GM18507 (cell line): ENCODE results near the gene ZFPM1.
"Not testable (repeated sequence)": the region's sequence is repeated elsewhere in the genome, so short reads cannot be mapped to it uniquely, and the experiment has no call there.

Source experiments
- DNase-seq: peaks from one replicate; pipeline ENCODE4 v3.0.0; 2011; ENCODE audit warnings: low read depth; ENCODE audit not compliant: insufficient read length; ENCODE audit errors: extremely low spot score
- FAIRE-seq: peaks from 2 replicates; lab custom pipeline; 2011; peaks lifted over from hg19 to GRCh38; lab: Jason Lieb, UNC

The ZFPM1 gene

DNA sequence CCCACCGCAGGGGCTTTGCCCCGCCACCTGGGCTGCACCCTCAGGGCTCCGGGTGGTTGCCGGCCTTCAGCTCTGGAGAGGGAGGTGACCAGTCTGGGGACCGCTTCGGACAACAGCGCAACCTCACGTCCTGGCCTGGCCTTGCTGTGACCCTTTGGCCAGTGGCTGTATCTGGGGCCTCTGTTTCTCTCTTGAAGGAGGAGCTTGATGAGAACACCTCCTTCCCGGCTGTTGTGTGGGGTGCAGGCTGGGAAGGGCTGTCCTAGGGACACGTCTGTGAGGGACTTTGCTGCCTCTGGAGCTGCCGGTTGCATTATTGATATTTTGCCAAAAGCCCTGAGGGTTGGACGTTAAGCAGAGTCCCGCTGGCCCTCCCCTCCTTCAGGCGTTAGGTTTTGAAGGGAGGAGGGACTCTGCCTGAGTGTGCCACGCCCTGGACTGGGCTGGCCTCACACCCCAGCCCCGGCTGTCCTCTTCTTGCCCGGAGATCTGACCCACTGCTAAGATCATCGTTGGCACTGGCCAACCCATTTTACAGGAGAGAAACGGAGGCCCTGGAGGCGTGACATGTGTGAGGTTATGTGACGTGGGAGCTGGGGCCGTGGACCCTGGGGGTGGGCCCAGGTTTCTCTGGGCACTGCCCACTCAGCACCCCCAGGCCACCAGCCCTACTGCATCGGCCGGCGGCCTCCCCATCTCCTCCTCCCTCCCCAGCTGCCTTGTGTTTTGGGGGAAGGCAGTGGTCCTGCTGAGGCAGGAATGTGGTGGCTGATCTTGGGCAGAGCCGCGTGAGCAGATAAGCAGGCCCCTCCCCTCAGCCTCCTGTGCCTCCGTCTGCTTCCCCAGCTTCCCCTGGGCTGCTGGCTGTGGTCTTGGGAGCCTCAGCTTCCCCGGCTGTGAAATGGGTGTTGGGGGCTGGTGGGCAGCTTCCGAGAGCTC lies 8.5 kb downstream of the ZFPM1 start:
- DNase-seq (no peak), FAIRE-seq (no peak)

DNA sequence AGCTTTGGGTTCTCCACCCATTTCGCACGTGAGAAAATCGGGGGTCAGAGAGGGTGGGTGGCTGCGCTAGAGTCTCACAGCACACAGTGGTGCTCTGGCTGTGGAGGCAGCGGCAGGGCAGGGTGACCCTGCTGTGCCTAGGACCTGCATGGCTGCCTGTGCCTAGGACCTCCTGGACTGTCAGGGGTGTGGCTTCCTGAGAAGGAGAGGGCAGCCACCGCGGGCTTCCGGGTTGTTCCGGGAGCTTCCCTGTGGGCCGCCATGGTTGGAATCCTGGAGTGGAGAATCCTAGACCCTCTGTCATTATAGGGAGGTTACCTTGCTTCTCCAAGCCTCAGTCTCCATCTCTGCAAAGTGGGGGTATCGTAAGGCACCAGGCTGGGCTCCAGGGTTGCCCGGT lies 9.3 kb downstream of the ZFPM1 start:
- FAIRE-seq = no peak
- no peak for DNase-seq

GRCh38 chr16:88463411-88463810 lies 10.3 kb downstream of the ZFPM1 start:
- FAIRE-seq = no peak
- DNase-seq = no peak

DNA sequence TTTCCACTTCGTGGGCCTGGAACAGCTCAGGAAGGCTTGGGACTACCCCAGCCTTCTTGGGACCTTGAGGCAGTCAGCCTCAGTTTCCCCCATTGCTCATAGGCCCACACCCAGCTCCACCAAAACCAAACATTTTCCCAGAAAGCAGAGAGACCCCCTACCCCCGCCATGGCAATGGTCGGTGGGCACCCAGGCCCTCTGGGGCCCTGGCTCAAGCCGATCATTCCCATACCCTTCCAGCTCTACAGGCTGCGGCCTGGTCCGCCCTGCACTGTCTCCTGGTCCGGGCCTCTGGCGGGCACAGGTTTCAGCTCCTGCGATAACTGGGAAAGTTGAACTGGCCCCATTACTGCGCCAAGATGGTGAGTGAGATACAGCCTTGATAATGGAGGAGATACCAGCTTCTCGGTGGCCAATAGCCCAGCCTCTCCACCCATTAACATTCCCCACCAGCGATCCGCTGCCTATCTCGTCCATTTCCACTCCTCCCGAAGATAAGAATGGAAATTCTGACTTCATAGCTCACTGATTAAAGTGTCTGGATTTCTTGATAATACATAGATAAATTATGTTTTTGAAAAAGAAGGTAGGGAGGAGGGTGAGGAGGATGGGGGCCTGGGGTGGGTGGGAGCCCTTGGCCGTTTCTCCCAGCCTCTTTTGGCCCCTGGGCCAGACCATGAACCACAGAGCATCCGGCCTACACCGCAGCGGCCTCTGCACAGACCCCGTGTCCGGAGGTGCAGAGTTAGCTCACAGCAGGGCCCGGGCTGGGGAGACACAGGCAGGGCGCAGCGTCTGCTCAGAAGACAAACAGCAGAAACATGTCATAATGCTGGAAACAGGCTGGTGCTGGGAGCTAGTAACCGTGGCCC lies 11.6 kb downstream of the ZFPM1 start:
- peak; percentile 55 for FAIRE-seq
- no peak for DNase-seq

GRCh38 chr16:88465387-88465983 lies 12.4 kb downstream of the ZFPM1 start:
- FAIRE-seq (no peak), DNase-seq (no peak)

- DNase-seq = no peak
- peak; percentile 91 for FAIRE-seq
These were observed 13.2 kb downstream of the ZFPM1 start for GRCh38 chr16:88466175-88466862.

DNA sequence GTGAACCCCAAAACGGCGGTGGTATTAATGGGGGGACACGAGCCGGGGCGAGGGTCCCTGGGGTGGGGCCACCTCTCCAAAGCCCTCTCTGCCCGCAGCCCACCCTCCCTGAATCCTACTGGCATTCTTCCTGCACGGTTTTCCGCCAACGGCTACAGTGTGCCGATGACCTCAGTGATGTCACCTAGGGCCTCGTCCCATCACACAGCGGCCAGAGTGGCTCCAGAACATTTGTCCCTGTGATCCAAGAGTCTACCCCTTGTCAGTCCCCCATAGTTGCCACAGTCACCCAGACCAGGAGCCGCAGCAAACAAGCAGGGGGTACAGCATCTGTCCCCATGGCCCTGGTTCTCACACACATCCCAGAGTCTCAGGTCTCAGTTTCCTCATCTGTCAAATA lies 13.9 kb downstream of the ZFPM1 start:
- FAIRE-seq (no peak), DNase-seq (no peak)

DNA sequence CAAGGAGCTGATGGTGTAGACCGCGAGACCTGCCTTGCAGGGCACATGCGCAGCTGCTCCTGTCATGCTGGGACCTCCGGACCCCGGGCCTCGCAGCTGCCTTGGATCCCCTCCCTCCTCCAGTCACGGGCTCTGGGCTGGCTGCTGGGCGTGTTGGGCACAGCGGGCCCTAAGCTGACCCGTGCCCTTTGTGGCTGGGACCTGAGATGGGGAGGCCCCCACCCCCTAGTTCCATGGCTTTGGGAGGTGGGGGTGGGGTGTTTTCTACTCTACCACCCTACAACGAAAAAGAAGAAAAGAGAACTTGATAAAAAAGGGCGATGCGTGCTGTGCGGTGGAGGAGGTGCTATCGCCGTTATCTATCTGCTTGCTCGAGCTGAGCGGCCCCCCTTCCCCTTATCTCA lies 14.5 kb downstream of the ZFPM1 start:
- FAIRE-seq = no peak
- DNase-seq = no peak

DNA sequence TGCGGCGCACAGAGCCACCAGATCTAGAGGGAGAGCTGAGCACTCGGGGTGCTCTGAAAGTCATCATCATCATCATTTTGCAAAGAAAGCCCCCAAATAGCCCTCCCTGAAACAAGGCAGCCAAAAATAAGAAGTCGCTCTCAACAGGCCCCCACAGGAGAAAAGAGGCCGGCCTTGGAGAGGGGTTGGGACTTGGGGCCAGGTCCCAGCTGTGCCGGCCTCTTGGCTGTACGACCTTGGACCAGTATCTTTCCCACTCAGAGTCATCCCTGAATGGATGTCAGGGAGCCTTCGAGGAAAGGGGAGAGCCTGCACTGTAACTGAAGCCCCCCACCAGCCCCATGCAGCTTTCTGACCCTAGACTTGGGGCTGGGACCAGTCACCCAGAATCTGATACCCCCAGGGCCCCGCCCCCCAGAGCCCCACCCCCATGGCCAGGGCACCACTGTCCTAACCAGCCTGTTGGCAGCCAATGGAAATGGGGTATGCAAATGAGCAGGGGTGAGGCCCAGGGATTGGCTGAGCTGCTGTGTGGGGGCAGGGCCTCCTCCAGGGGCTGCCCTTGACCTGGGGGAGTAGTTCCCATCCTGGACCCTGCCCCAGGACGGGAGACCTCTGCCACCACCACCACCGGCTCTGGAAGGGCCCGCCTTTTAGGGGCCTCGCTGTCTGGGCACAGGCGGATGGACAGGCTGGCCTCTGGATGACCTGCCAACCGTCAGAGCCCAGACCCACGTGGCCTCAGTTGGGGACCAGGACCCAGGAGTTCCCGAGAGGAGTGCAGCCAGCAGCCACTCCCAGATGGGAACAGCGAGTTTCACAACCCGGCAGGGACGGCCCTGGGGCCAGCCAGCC lies 15.4 kb downstream of the ZFPM1 start:
- DNase-seq (no peak), FAIRE-seq (no peak)

- DNase-seq = no peak
- FAIRE-seq = no peak
These were observed 16.7 kb downstream of the ZFPM1 start for GRCh38 chr16:88469615-88470395.

DNA sequence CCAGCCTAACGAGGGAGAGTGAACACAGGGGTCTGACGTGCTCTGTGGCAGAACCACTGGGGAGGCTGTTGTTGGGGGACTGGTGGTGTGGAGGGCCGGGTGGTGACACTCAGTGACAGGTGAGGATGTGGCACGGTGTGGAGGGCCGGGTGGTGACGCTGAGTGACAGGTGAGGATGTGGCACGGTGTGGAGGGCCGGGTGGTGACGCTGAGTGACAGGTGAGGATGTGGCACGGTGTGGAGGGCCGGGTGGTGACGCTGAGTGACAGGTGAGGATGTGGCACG lies 17.3 kb downstream of the ZFPM1 start:
- DNase-seq, FAIRE-seq: not testable (repeated sequence)

DNA sequence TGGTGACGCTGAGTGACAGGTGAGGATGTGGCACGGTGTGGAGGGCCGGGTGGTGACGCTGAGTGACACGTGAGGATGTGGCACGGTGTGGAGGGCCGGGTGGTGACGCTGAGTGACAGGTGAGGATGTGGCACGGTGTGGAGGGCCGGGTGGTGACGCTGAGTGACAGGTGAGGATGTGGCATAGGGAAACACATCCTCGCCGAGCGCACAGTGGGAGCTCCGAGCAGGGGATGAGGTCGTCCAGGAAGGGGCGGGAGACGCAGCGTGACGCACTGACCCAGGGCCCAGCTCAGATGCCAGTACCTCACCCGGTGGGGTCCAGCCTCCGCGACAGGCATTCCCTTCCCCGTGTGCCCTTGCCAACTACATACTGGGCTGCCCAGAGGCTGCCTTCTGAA lies 17.6 kb downstream of the ZFPM1 start:
- not testable (repeated sequence) for DNase-seq, FAIRE-seq

- FAIRE-seq (no peak), DNase-seq (no peak)
These were observed 18.0 kb downstream of the ZFPM1 start for GRCh38 chr16:88471115-88471514.

GRCh38 chr16:88471575-88471974 lies 18.5 kb downstream of the ZFPM1 start:
- no peak for DNase-seq
- no peak for FAIRE-seq

- DNase-seq (no peak), FAIRE-seq (no peak)
These were observed 19.0 kb downstream of the ZFPM1 start for GRCh38 chr16:88472069-88472468.

DNA sequence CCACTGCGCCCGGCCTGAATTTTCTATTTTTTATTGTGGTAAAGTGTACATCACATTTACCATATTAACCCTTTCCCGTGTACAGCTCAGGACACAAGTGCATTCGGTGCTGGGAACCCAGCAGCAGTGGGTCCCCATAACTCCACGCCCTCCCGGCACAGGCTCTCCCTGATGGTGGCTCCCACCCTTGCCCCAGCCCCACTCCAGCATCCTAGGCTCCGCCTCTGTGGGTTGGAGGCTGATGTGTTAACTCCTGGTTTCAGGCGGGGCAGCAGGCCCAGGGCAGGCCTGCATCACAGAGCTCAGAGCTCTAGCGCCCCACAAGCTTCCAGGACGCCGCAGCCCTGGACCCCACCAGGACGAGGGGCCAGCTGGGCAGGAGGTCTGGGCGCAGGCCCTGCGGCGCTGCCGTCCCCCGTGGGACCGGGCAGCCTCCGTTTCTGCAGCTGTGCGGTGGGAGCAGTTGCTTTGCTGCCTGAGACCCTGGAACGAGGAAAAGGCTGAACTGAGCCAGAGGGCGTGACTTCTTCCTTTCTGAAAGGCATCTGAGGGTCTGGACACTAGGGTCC lies 19.6 kb downstream of the ZFPM1 start:
- no peak for FAIRE-seq

DNA sequence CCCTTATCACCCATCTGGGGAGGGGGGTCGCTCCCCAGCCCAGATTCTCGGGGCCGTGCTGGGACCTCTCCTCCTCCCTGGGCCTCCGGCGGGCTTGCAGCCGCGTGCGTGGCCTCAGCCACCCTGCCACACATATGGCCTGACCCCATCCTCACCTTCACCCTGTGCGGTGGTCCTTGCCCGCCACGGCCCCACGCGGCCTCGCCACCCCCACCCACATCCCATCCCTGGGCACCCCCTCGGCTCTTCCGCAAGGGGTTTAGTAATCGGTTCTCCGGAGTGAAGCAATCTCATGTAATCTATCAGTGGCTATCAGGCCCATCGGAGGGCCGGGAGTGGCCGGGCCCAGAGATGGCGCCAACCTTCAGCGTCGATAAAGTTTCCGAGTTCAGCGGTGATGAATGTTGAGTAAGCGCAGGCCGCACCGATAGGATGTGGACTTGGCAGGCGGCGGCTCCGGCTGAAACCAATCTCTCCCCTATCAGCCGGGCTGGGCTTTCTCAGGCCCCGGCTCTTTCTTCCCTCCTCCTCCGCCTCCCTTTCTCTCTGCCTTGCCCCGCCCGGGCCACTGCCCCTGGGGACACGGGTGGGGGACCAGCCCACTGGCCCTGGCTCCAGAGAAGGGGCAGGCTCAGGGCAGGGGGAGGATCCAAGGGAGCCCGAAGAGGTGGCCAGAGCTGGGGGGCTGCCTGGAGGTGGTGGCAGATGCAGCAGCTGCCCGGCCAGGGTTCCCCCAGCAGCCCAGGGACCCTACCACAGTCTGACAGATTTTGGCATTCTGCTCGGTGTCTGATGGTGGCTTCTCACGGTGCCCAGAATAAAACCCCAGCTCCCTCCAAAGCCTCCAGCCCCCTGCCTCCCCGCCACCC lies 20.8 kb downstream of the ZFPM1 start:
- no peak for FAIRE-seq
- DNase-seq = no peak

More for the DNA sequence above, 19.6 kb downstream of the ZFPM1 start:
- no peak for DNase-seq
